Astrocyte (in vitro differentiated cells and primary cell): ENCODE measurements around the gene COQ6. TPM values are rescaled to one million over a fixed set of nuclear protein-coding genes. Genes with fewer than 3 reads are reported as not detected.

Source experiments
- DNase-seq: peaks from one replicate; pipeline ENCODE4 v3.0.0-alpha.2; 2010; ENCODE audit warnings: low read depth
- FAIRE-seq: peaks from 2 replicates; lab custom pipeline; 2011; peaks lifted over from hg19 to GRCh38; lab: Jason Lieb, UNC
- H2AFZ ChIP-seq: 2 replicates; pipeline ENCODE4 v1.6.0; 2012; ENCODE audit warnings: low read depth, low read length, inconsistent platforms
- H3K27ac ChIP-seq: 2 replicates; pipeline ENCODE4 v1.5.1; 2011; ENCODE audit warnings: low read depth, low read length, inconsistent platforms
- H3K27me3 ChIP-seq: 2 replicates; pipeline ENCODE4 v1.6.0; 2011; ENCODE audit warnings: low read length, inconsistent platforms; ENCODE audit not compliant: insufficient read depth
- H3K36me3 ChIP-seq: 2 replicates; pipeline ENCODE4 v1.5.1; 2011; ENCODE audit warnings: low read length, inconsistent platforms; ENCODE audit not compliant: insufficient read depth
- H3K4me1 ChIP-seq: 2 replicates; pipeline ENCODE4 v1.5.1; 2011; ENCODE audit warnings: low read length, inconsistent platforms; ENCODE audit not compliant: insufficient read depth
- H3K4me2 ChIP-seq: 2 replicates; pipeline ENCODE4 v1.6.0; 2012; ENCODE audit warnings: low read length, inconsistent platforms
- H3K4me3 ChIP-seq: 2 replicates; pipeline ENCODE4 v1.5.1; 2011; ENCODE audit warnings: low read depth, mild to moderate bottlenecking, low read length, inconsistent platforms; ENCODE audit not compliant: insufficient read depth
- H3K79me2 ChIP-seq: 2 replicates; pipeline ENCODE4 v1.6.0; 2012; ENCODE audit warnings: mild to moderate bottlenecking, low read length, inconsistent platforms; ENCODE audit not compliant: insufficient read depth
- H3K9ac ChIP-seq: 2 replicates; pipeline ENCODE4 v1.6.0; 2012; ENCODE audit warnings: mild to moderate bottlenecking, low read length, inconsistent platforms
- H3K9me3 ChIP-seq: 2 replicates; pipeline ENCODE4 v1.5.1; 2012; ENCODE audit warnings: low read depth, mild to moderate bottlenecking, low read length, inconsistent platforms; ENCODE audit not compliant: insufficient read depth
- H4K20me1 ChIP-seq: 2 replicates; pipeline ENCODE4 v1.6.0; 2012; ENCODE audit warnings: low read length, inconsistent platforms; ENCODE audit not compliant: insufficient read depth
- H3K27ac Mint-ChIP-seq: one replicate; pipeline ENCODE4 v1.8.0; 2021; ENCODE audit warnings: mild to moderate bottlenecking, mixed read lengths; ENCODE audit not compliant: unreplicated experiment
- H3K27me3 Mint-ChIP-seq: one replicate; pipeline ENCODE4 v1.8.0; 2021; ENCODE audit warnings: low read depth, mixed read lengths; ENCODE audit not compliant: unreplicated experiment
- H3K36me3 Mint-ChIP-seq: one replicate; pipeline ENCODE4 v1.8.0; 2021; ENCODE audit warnings: low read depth, mixed read lengths; ENCODE audit not compliant: unreplicated experiment
- H3K4me1 Mint-ChIP-seq: one replicate; pipeline ENCODE4 v1.8.0; 2021; ENCODE audit warnings: low read depth, mixed read lengths; ENCODE audit not compliant: unreplicated experiment
- H3K4me3 Mint-ChIP-seq: one replicate; pipeline ENCODE4 v1.8.0; 2021; ENCODE audit warnings: mild to moderate bottlenecking, moderate library complexity, mixed read lengths; ENCODE audit not compliant: unreplicated experiment
- H3K9me3 Mint-ChIP-seq: one replicate; pipeline ENCODE4 v1.8.0; 2021; ENCODE audit warnings: mild to moderate bottlenecking, mixed read lengths; ENCODE audit not compliant: unreplicated experiment
- CTCF ChIP-seq: IDR thresholded peaks from 2 replicates; pipeline ENCODE4 v1.5.1; 2011; ENCODE audit warnings: low read depth, mild to moderate bottlenecking, inconsistent platforms, low read length, moderate library complexity; ENCODE audit not compliant: insufficient read depth
- EZH2 ChIP-seq: IDR thresholded peaks from 2 replicates; pipeline ENCODE4 v1.6.1; 2012; ENCODE audit warnings: mild to moderate bottlenecking, low read length, inconsistent platforms; ENCODE audit not compliant: insufficient read depth
- total RNA-seq: library from RNA; stranded (reverse); gene quantifications from 2 replicates; pipeline ENCODE4 v1.2.1, GENCODE V29; 2021

The COQ6 gene
- total RNA-seq, 1 donor from 2014 or later = 12.8 TPM

GRCh38 chr14:73996731-73997107, 46.6 kb downstream of the COQ6 start:
- TF ChIP-seq CTCF (no peak), EZH2 (no peak)
- Mint-ChIP-seq H3K4me3 (no peak overlapping the region), H3K27ac (no peak overlapping the region), H3K27me3 (peaks cover 5% of the 10 kb centered on the region), H3K9me3 (no peaks in the 10 kb centered on the region), H3K4me1 (peaks cover 4% of the 10 kb centered on the region), H3K36me3 (peaks cover 2% of the 10 kb centered on the region)
- Histone ChIP-seq H3K4me3 (no peak overlapping the region), H4K20me1 (no peaks in the 10 kb centered on the region), H3K27me3 (no peaks in the 10 kb centered on the region), H2AFZ (no peak overlapping the region), H3K4me1 (no peaks in the 10 kb centered on the region), H3K36me3 (no peaks in the 10 kb centered on the region), H3K9ac (no peak overlapping the region), H3K4me2 (no peak overlapping the region), H3K27ac (no peak overlapping the region), H3K79me2 (no peaks in the 10 kb centered on the region), H3K9me3 (no peaks in the 10 kb centered on the region)
- DNase-seq (no peak), FAIRE-seq (no peak)

GRCh38 chr14:73997108-73997943, 47.2 kb downstream of the COQ6 start:
- no peak for FAIRE-seq
- Mint-ChIP-seq H3K36me3 (peaks cover 2% of the 10 kb centered on the region), H3K4me3 (no peak overlapping the region), H3K4me1 (peaks cover 4% of the 10 kb centered on the region), H3K9me3 (no peaks in the 10 kb centered on the region), H3K27ac (no peak overlapping the region), H3K27me3 (peaks cover 5% of the 10 kb centered on the region)
- Histone ChIP-seq H3K9me3 (no peaks in the 10 kb centered on the region), H3K27me3 (no peaks in the 10 kb centered on the region), H3K9ac (no peak overlapping the region), H3K79me2 (no peaks in the 10 kb centered on the region), H3K4me1 (no peaks in the 10 kb centered on the region), H3K4me2 (no peak overlapping the region), H3K4me3 (no peak overlapping the region), H2AFZ (no peak overlapping the region), H4K20me1 (no peaks in the 10 kb centered on the region), H3K36me3 (no peaks in the 10 kb centered on the region), H3K27ac (no peak overlapping the region)
- no peak for DNase-seq
- no peak for TF ChIP-seq EZH2

GRCh38 chr14:73997944-73998447, 47.9 kb downstream of the COQ6 start:
- no peak overlapping the region for H3K4me2 ChIP-seq
- peaks cover 2% of the 10 kb centered on the region for H3K36me3 Mint-ChIP-seq
- H3K36me3 ChIP-seq = no peaks in the 10 kb centered on the region
- no peak overlapping the region for H3K27ac ChIP-seq
- no peak overlapping the region for H3K27ac Mint-ChIP-seq
- no peaks in the 10 kb centered on the region for H3K9me3 Mint-ChIP-seq
- FAIRE-seq (no peak), DNase-seq (no peak)
- TF ChIP-seq EZH2 (no peak), CTCF (no peak)
- no peaks in the 10 kb centered on the region for H3K79me2 ChIP-seq
- no peak overlapping the region for H2AFZ ChIP-seq
- no peak overlapping the region for H3K4me3 Mint-ChIP-seq
- H3K4me1 Mint-ChIP-seq = peaks cover 4% of the 10 kb centered on the region
- no peak overlapping the region for H3K9ac ChIP-seq
- H3K27me3 Mint-ChIP-seq = peaks cover 5% of the 10 kb centered on the region
- no peaks in the 10 kb centered on the region for H4K20me1 ChIP-seq
- no peak overlapping the region for H3K4me3 ChIP-seq
- no peaks in the 10 kb centered on the region for H3K9me3 ChIP-seq
- H3K4me1 ChIP-seq = no peaks in the 10 kb centered on the region
- H3K27me3 ChIP-seq = no peaks in the 10 kb centered on the region
